Measurements from ENCODE around the gene NOS1AP.

GRCh38 chr1:162113419-162113818 is 43.9 kb downstream of the NOS1AP start:
- TF ChIP-seq, protein P1, sequence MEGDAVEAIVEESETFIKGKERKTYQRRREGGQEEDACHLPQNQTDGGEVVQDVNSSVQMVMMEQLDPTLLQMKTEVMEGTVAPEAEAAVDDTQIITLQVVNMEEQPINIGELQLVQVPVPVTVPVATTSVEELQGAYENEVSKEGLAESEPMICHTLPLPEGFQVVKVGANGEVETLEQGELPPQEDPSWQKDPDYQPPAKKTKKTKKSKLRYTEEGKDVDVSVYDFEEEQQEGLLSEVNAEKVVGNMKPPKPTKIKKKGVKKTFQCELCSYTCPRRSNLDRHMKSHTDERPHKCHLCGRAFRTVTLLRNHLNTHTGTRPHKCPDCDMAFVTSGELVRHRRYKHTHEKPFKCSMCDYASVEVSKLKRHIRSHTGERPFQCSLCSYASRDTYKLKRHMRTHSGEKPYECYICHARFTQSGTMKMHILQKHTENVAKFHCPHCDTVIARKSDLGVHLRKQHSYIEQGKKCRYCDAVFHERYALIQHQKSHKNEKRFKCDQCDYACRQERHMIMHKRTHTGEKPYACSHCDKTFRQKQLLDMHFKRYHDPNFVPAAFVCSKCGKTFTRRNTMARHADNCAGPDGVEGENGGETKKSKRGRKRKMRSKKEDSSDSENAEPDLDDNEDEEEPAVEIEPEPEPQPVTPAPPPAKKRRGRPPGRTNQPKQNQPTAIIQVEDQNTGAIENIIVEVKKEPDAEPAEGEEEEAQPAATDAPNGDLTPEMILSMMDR (conservative IDR thresholded peaks at IDR 0.05) = no peak
- TF ChIP-seq ZFX (IDR thresholded peaks at IDR 0.05) = no peak

All from C4-2B (cell line).